ENCODE results near the gene MOV10L1.
"Not testable (repeated sequence)": the region's sequence is repeated elsewhere in the genome, so short reads cannot be mapped to it uniquely, and the experiment has no call there.

Gene MOV10L1

GRCh38 chr22:50084080-50084477 is 5.7 kb upstream of the MOV10L1 start:
- no peaks in the 10 kb centered on the region for H3K79me2 ChIP-seq (ENCODE audit: control insufficient read depth, insufficient read depth, low read length)
- H3K56ac ChIP-seq (ENCODE audit: low read length): no peak overlapping the region
- H3K27ac ChIP-seq (ENCODE audit: low read depth, low read length): no peak overlapping the region
- H3K79me1 ChIP-seq (ENCODE audit: low read length): no peaks in the 10 kb centered on the region
- H3K18ac ChIP-seq (ENCODE audit: low read length): no peak overlapping the region
- no peak overlapping the region for H3K23ac ChIP-seq (ENCODE audit: low read length)
- H2BK5ac ChIP-seq (ENCODE audit: low read length): no peak overlapping the region
- no peak overlapping the region for H3K4me3 ChIP-seq (ENCODE audit: low read length)
- H3K36me3 ChIP-seq (ENCODE audit: control insufficient read depth, insufficient read depth, low read length): no peaks in the 10 kb centered on the region
- no peaks in the 10 kb centered on the region for H3K4me1 ChIP-seq (ENCODE audit: control insufficient read depth, low read depth, low read length)
- H4K8ac ChIP-seq (ENCODE audit: low read depth, low read length): no peak overlapping the region
- no peak overlapping the region for H2BK120ac ChIP-seq (ENCODE audit: low read depth, low read length)
- H2BK15ac ChIP-seq (replicated peaks; ENCODE audit: low read depth): no peak overlapping the region
- WGBS (ENCODE audit: extremely low coverage, insufficient coverage, low lambda C conversion rate): no CpG with 5 or more reads among the region's 10 CpGs
- H4K5ac ChIP-seq (ENCODE audit: low read length): no peak overlapping the region
- H3K4ac ChIP-seq (ENCODE audit: low read depth, low read length): no peak overlapping the region
- no peak overlapping the region for H3K4me2 ChIP-seq (ENCODE audit: low read length)
- H2AK5ac ChIP-seq (ENCODE audit: low read length): no peak overlapping the region
- no peak for DNase-seq
- no peak overlapping the region for H3K9ac ChIP-seq (ENCODE audit: low read length)
- no peaks in the 10 kb centered on the region for H3K27me3 ChIP-seq (ENCODE audit: insufficient read depth, low read length, poor library complexity)

- Histone ChIP-seq H3K4me3 (ENCODE audit: low read length) (no peak overlapping the region), H3K79me2 (ENCODE audit: control insufficient read depth, insufficient read depth, low read length) (no peaks in the 10 kb centered on the region), H3K36me3 (ENCODE audit: control insufficient read depth, insufficient read depth, low read length) (no peaks in the 10 kb centered on the region), H2BK5ac (ENCODE audit: low read length) (no peak overlapping the region), H3K4ac (ENCODE audit: low read depth, low read length) (no peak overlapping the region), H3K4me2 (ENCODE audit: low read length) (no peak overlapping the region), H2BK15ac (replicated peaks; ENCODE audit: low read depth) (no peak overlapping the region), H3K56ac (ENCODE audit: low read length) (no peak overlapping the region), H3K27me3 (ENCODE audit: insufficient read depth, low read length, poor library complexity) (no peaks in the 10 kb centered on the region), H2AK5ac (ENCODE audit: low read length) (no peak overlapping the region), H3K27ac (ENCODE audit: low read depth, low read length) (no peak overlapping the region), H3K79me1 (ENCODE audit: low read length) (no peaks in the 10 kb centered on the region), H4K5ac (ENCODE audit: low read length) (no peak overlapping the region), H3K9ac (ENCODE audit: low read length) (no peak overlapping the region), H3K4me1 (ENCODE audit: control insufficient read depth, low read depth, low read length) (no peaks in the 10 kb centered on the region), H4K8ac (ENCODE audit: low read depth, low read length) (no peak overlapping the region), H3K18ac (ENCODE audit: low read length) (no peak overlapping the region), H2BK120ac (ENCODE audit: low read depth, low read length) (no peak overlapping the region), H3K23ac (ENCODE audit: low read length) (no peak overlapping the region)
- no CpG with 5 or more reads among the region's 16 CpGs for WGBS (ENCODE audit: extremely low coverage, insufficient coverage, low lambda C conversion rate)
- no peak for DNase-seq
Observed at GRCh38 chr22:50084614-50085021, 5.2 kb upstream of the MOV10L1 start.

- Histone ChIP-seq H4K8ac (ENCODE audit: low read depth, low read length) (no peak within 1 kb of the TSS), H3K56ac (ENCODE audit: low read length) (no peak within 1 kb of the TSS), H2BK5ac (ENCODE audit: low read length) (no peak within 1 kb of the TSS), H3K27me3 (ENCODE audit: insufficient read depth, low read length, poor library complexity) (no peaks in the 10 kb centered on the region), H4K5ac (ENCODE audit: low read length) (no peak within 1 kb of the TSS), H3K27ac (ENCODE audit: low read depth, low read length) (no peak within 1 kb of the TSS), H2BK120ac (ENCODE audit: low read depth, low read length) (no peak within 1 kb of the TSS), H3K18ac (ENCODE audit: low read length) (no peak within 1 kb of the TSS), H3K4ac (ENCODE audit: low read depth, low read length) (no peak within 1 kb of the TSS), H3K79me2 (ENCODE audit: control insufficient read depth, insufficient read depth, low read length) (no peaks in the 10 kb centered on the region), H3K4me2 (ENCODE audit: low read length) (no peak within 1 kb of the TSS), H2AK5ac (ENCODE audit: low read length) (no peak within 1 kb of the TSS), H3K36me3 (ENCODE audit: control insufficient read depth, insufficient read depth, low read length) (no peaks in the 10 kb centered on the region), H3K9ac (ENCODE audit: low read length) (no peak within 1 kb of the TSS), H3K4me3 (ENCODE audit: low read length) (no peak within 1 kb of the TSS), H3K4me1 (ENCODE audit: control insufficient read depth, low read depth, low read length) (no peaks in the 10 kb centered on the region), H3K79me1 (ENCODE audit: low read length) (no peaks in the 10 kb centered on the region), H3K23ac (ENCODE audit: low read length) (no peak within 1 kb of the TSS), H2BK15ac (replicated peaks; ENCODE audit: low read depth) (no peak within 1 kb of the TSS)
- DNase-seq: no peak
- WGBS (ENCODE audit: extremely low coverage, insufficient coverage, low lambda C conversion rate): no CpG with 5 or more reads among the region's 29 CpGs
Observed at GRCh38 chr22:50085211-50085972, 4.4 kb upstream of the MOV10L1 start, which contains the start of gene MLC1. TSS of gene MLC1 (minus strand) at chr22:50085426. CDS start at chr22:50084902, 524 bp downstream.

GRCh38 chr22:50086526-50086925 is 3.3 kb upstream of the MOV10L1 start:
- DNase-seq: no peak
- Histone ChIP-seq H4K8ac (ENCODE audit: low read depth, low read length) (no peak overlapping the region), H3K9ac (ENCODE audit: low read length) (no peak overlapping the region), H3K79me1 (ENCODE audit: low read length) (no peaks in the 10 kb centered on the region), H3K4ac (ENCODE audit: low read depth, low read length) (no peak overlapping the region), H3K56ac (ENCODE audit: low read length) (no peak overlapping the region), H3K27ac (ENCODE audit: low read depth, low read length) (no peak overlapping the region), H3K18ac (ENCODE audit: low read length) (no peak overlapping the region), H3K4me1 (ENCODE audit: control insufficient read depth, low read depth, low read length) (no peaks in the 10 kb centered on the region), H3K36me3 (ENCODE audit: control insufficient read depth, insufficient read depth, low read length) (no peaks in the 10 kb centered on the region), H2BK15ac (replicated peaks; ENCODE audit: low read depth) (no peak overlapping the region), H3K4me2 (ENCODE audit: low read length) (no peak overlapping the region), H2AK5ac (ENCODE audit: low read length) (no peak overlapping the region), H2BK5ac (ENCODE audit: low read length) (no peak overlapping the region), H3K79me2 (ENCODE audit: control insufficient read depth, insufficient read depth, low read length) (no peaks in the 10 kb centered on the region), H2BK120ac (ENCODE audit: low read depth, low read length) (no peak overlapping the region), H4K5ac (ENCODE audit: low read length) (no peak overlapping the region), H3K27me3 (ENCODE audit: insufficient read depth, low read length, poor library complexity) (no peaks in the 10 kb centered on the region), H3K4me3 (ENCODE audit: low read length) (no peak overlapping the region), H3K23ac (ENCODE audit: low read length) (no peak overlapping the region)
- WGBS (ENCODE audit: extremely low coverage, insufficient coverage, low lambda C conversion rate): no CpG with 5 or more reads among the region's 5 CpGs

- not testable (repeated sequence) for H3K4me3 ChIP-seq (ENCODE audit: low read length); H3K23ac ChIP-seq (ENCODE audit: low read length); H3K9ac ChIP-seq (ENCODE audit: low read length); H2BK5ac ChIP-seq (ENCODE audit: low read length); H3K27me3 ChIP-seq (ENCODE audit: insufficient read depth, low read length, poor library complexity); DNase-seq; H2BK120ac ChIP-seq (ENCODE audit: low read depth, low read length); H3K4ac ChIP-seq (ENCODE audit: low read depth, low read length); H4K8ac ChIP-seq (ENCODE audit: low read depth, low read length); H2AK5ac ChIP-seq (ENCODE audit: low read length); H4K5ac ChIP-seq (ENCODE audit: low read length); H3K4me1 ChIP-seq (ENCODE audit: control insufficient read depth, low read depth, low read length); H3K27ac ChIP-seq (ENCODE audit: low read depth, low read length); H3K56ac ChIP-seq (ENCODE audit: low read length); H3K18ac ChIP-seq (ENCODE audit: low read length); H3K79me1 ChIP-seq (ENCODE audit: low read length); H2BK15ac ChIP-seq (replicated peaks; ENCODE audit: low read depth); H3K79me2 ChIP-seq (ENCODE audit: control insufficient read depth, insufficient read depth, low read length); H3K36me3 ChIP-seq (ENCODE audit: control insufficient read depth, insufficient read depth, low read length); H3K4me2 ChIP-seq (ENCODE audit: low read length)
- no CpG with 5 or more reads among the region's 4 CpGs for WGBS (ENCODE audit: extremely low coverage, insufficient coverage, low lambda C conversion rate)
Observed at GRCh38 chr22:50086975-50087374, 2.8 kb upstream of the MOV10L1 start.

GRCh38 chr22:50087646-50088045 is 2.2 kb upstream of the MOV10L1 start:
- no CpG with 5 or more reads among the region's 12 CpGs for WGBS (ENCODE audit: extremely low coverage, insufficient coverage, low lambda C conversion rate)
- no peaks in the 10 kb centered on the region for H3K4me1 ChIP-seq (ENCODE audit: control insufficient read depth, low read depth, low read length)
- no peak overlapping the region for H3K4me2 ChIP-seq (ENCODE audit: low read length)
- H4K8ac ChIP-seq (ENCODE audit: low read depth, low read length): no peak overlapping the region
- no peak overlapping the region for H2BK15ac ChIP-seq (replicated peaks; ENCODE audit: low read depth)
- H3K9ac ChIP-seq (ENCODE audit: low read length): no peak overlapping the region
- no peaks in the 10 kb centered on the region for H3K27me3 ChIP-seq (ENCODE audit: insufficient read depth, low read length, poor library complexity)
- H3K79me2 ChIP-seq (ENCODE audit: control insufficient read depth, insufficient read depth, low read length): no peaks in the 10 kb centered on the region
- no peak overlapping the region for H3K23ac ChIP-seq (ENCODE audit: low read length)
- no peak overlapping the region for H2AK5ac ChIP-seq (ENCODE audit: low read length)
- no peak overlapping the region for H3K27ac ChIP-seq (ENCODE audit: low read depth, low read length)
- H3K79me1 ChIP-seq (ENCODE audit: low read length): no peaks in the 10 kb centered on the region
- H3K18ac ChIP-seq (ENCODE audit: low read length): no peak overlapping the region
- no peak overlapping the region for H2BK120ac ChIP-seq (ENCODE audit: low read depth, low read length)
- no peak overlapping the region for H3K56ac ChIP-seq (ENCODE audit: low read length)
- H4K5ac ChIP-seq (ENCODE audit: low read length): no peak overlapping the region
- H3K4ac ChIP-seq (ENCODE audit: low read depth, low read length): no peak overlapping the region
- no peak overlapping the region for H2BK5ac ChIP-seq (ENCODE audit: low read length)
- H3K4me3 ChIP-seq (ENCODE audit: low read length): no peak overlapping the region
- H3K36me3 ChIP-seq (ENCODE audit: control insufficient read depth, insufficient read depth, low read length): no peaks in the 10 kb centered on the region
- DNase-seq: no peak

Measured in mesendoderm (in vitro differentiated cells).